CD4-positive, alpha-beta T cell (primary cell): ENCODE data around the gene SOSTDC1. TPM values are rescaled to one million over a fixed set of nuclear protein-coding genes. Genes with fewer than 3 reads are reported as not detected.

ENCODE experiments used
- ATAC-seq: fragments of 200-7000 bp; cut with Tn5 transposase; one replicate; pipeline ENCODE4 v1.10.0; 2022; ENCODE audit warnings: mild to moderate bottlenecking; ENCODE audit not compliant: poor library complexity
- CTCF ChIA-PET: fragments of 350-600 bp; sonication (Branson Sonifier 250); formaldehyde crosslinking; loops from one replicate; lab custom pipeline; 2021; ENCODE audit warnings: antibody characterized with exemption, inconsistent platforms; lab: Charles Lee
- POLR2A ChIA-PET: fragments of 350-600 bp; sonication (Branson Sonifier 250); formaldehyde crosslinking; loops from one replicate; lab custom pipeline; 2021; ENCODE audit warnings: antibody characterized with exemption, inconsistent platforms; lab: Charles Lee
- DNase-seq, 14 experiments: peaks; one replicate each; pipeline ENCODE4 v3.0.0-alpha.2; 2013 to 2020; ENCODE audit warnings: mixed read lengths in 2 of 14
- H3K27ac ChIP-seq, 2 donors: one replicate each; pipeline versions ENCODE4 v1.5.1 to v1.7.0; 2013; ENCODE audit warnings: low read length in 2 of 2, low read depth in 1 of 2, mild to moderate bottlenecking in 1 of 2
- H3K27me3 ChIP-seq, 2 experiments: 1 replicate in 1 of 2; 2 replicates in 1 of 2; pipeline versions ENCODE4 v1.6.1 to v1.7.0; 2013; ENCODE audit warnings: low read length in 2 of 2, control low read depth in 1 of 2, mild to moderate bottlenecking in 1 of 2, moderate library complexity in 1 of 2; ENCODE audit not compliant: insufficient read depth in 2 of 2, control insufficient read depth in 1 of 2
- H3K36me3 ChIP-seq: one replicate; pipeline ENCODE4 v1.6.1; 2013; ENCODE audit warnings: low read length, control low read depth; ENCODE audit not compliant: insufficient read depth
- H3K4me1 ChIP-seq: one replicate; pipeline ENCODE4 v1.6.1; 2013; ENCODE audit warnings: low read length, control low read depth; ENCODE audit not compliant: insufficient read depth
- H3K4me3 ChIP-seq: one replicate; pipeline ENCODE4 v1.5.1; 2013; ENCODE audit warnings: mild to moderate bottlenecking, low read length, moderate library complexity
- H3K9me3 ChIP-seq, 2 experiments: 1 replicate in 1 of 2; 2 replicates in 1 of 2; pipeline versions ENCODE4 v1.6.1 to v1.7.0; 2013; ENCODE audit warnings: low read length in 2 of 2, mild to moderate bottlenecking in 2 of 2, control low read depth in 1 of 2, moderate library complexity in 1 of 2; ENCODE audit not compliant: control insufficient read depth in 1 of 2, insufficient read depth in 1 of 2
- H3K27ac Mint-ChIP-seq: one replicate; pipeline ENCODE4 v1.8.0; 2020; ENCODE audit warnings: mixed read lengths
- H3K27me3 Mint-ChIP-seq: one replicate; pipeline ENCODE4 v1.8.0; 2021; ENCODE audit warnings: mixed read lengths
- H3K36me3 Mint-ChIP-seq: one replicate; pipeline ENCODE4 v1.8.0; 2021; ENCODE audit warnings: low read depth, mixed read lengths
- H3K4me1 Mint-ChIP-seq: one replicate; pipeline ENCODE4 v1.8.0; 2021; ENCODE audit warnings: low read depth, mixed read lengths
- H3K4me3 Mint-ChIP-seq: one replicate; pipeline ENCODE4 v1.8.0; 2020; ENCODE audit warnings: mild to moderate bottlenecking, mixed read lengths
- H3K9me3 Mint-ChIP-seq: one replicate; pipeline ENCODE4 v1.8.0; 2020; ENCODE audit warnings: mixed read lengths
- intact Hi-C, 2 experiments: fragments of 100-400 bp; cut with DNase I in 1 of 2; cut with micrococcal nuclease in 1 of 2; formaldehyde crosslinking; loops; one replicate each; pipeline versions ENCODE4 v1.15.1 to v1.9.0; 2023 to 2025; cut with DNase I, micrococcal nuclease
- total RNA-seq, 174 experiments: library from RNA in 2 of 174; stranded (reverse) in 2 of 174; gene quantifications; one replicate each; pipeline ENCODE4 v1.2.3 and lab custom pipeline; 2021 to 2026
- TF ChIP-seq, protein P1 (sequence below): fragments of 200-600 bp; IDR thresholded peaks from one replicate; pipeline ENCODE4 v1.8.0; 2022; ENCODE audit warnings: antibody characterized with exemption, mild to moderate bottlenecking

SOSTDC1 gene
- total RNA-seq, 2 experiments from 2014 or later: not detected

- Mint-ChIP-seq H3K9me3 (no peaks in the 10 kb centered on the region), H3K27ac (no peak overlapping the region), H3K4me3 (no peak overlapping the region), H3K36me3 (no peaks in the 10 kb centered on the region), H3K27me3 (peaks cover 12% of the 10 kb centered on the region), H3K4me1 (peaks cover 7% of the 10 kb centered on the region)
- Histone ChIP-seq H3K4me1 (no peaks in the 10 kb centered on the region), H3K36me3 (no peaks in the 10 kb centered on the region), H3K27ac (no peak overlapping the region), H3K9me3 (no peaks in the 10 kb centered on the region), H3K27me3 (peaks cover 0 to 4% of the 10 kb centered on the region in 2 experiments), H3K4me3 (no peak overlapping the region)
- ChIA-PET CTCF (interaction anchor here (0.5 to 1.0 kb wide), 3 partner anchors 43 to 1954 kb away, joined by 3 read pairs; no protein-coding TSS in a partner anchor), POLR2A (interaction anchor here (1.6 kb wide), 1 partner anchor 12 kb away, joined by 4 read pairs; no protein-coding TSS in a partner anchor)
- no peak for ATAC-seq
- TF ChIP-seq, protein P1, sequence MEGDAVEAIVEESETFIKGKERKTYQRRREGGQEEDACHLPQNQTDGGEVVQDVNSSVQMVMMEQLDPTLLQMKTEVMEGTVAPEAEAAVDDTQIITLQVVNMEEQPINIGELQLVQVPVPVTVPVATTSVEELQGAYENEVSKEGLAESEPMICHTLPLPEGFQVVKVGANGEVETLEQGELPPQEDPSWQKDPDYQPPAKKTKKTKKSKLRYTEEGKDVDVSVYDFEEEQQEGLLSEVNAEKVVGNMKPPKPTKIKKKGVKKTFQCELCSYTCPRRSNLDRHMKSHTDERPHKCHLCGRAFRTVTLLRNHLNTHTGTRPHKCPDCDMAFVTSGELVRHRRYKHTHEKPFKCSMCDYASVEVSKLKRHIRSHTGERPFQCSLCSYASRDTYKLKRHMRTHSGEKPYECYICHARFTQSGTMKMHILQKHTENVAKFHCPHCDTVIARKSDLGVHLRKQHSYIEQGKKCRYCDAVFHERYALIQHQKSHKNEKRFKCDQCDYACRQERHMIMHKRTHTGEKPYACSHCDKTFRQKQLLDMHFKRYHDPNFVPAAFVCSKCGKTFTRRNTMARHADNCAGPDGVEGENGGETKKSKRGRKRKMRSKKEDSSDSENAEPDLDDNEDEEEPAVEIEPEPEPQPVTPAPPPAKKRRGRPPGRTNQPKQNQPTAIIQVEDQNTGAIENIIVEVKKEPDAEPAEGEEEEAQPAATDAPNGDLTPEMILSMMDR: no peak
- intact Hi-C loops: no loop called here
- DNase-seq: no peak
These were observed 1.4 kb downstream of the SOSTDC1 start for GRCh38 chr7:16463949-16464715.

- CTCF ChIA-PET: interaction anchor here (0.7 to 1.0 kb wide), 2 partner anchors 43 to 1955 kb away, joined by 3 read pairs; no protein-coding TSS in a partner anchor
- no peak overlapping the region for H3K4me3 Mint-ChIP-seq
- no peaks in the 10 kb centered on the region for H3K36me3 Mint-ChIP-seq
- no peak for DNase-seq
- no peak for ATAC-seq
- H3K4me3 ChIP-seq: no peak overlapping the region
- intact Hi-C loops: no loop called here
- H3K27ac ChIP-seq: no peak overlapping the region
- TF ChIP-seq, protein P1: no peak
- POLR2A ChIA-PET: no interaction called here
- peaks cover 12% of the 10 kb centered on the region for H3K27me3 Mint-ChIP-seq
- H3K4me1 Mint-ChIP-seq: peaks cover 7% of the 10 kb centered on the region
- no peaks in the 10 kb centered on the region for H3K4me1 ChIP-seq
- H3K9me3 ChIP-seq: no peaks in the 10 kb centered on the region
- no peak overlapping the region for H3K27ac Mint-ChIP-seq
- H3K9me3 Mint-ChIP-seq: no peaks in the 10 kb centered on the region
- peaks cover 0 to 4% of the 10 kb centered on the region in 2 experiments for H3K27me3 ChIP-seq
- H3K36me3 ChIP-seq: no peaks in the 10 kb centered on the region
These were observed 2.0 kb downstream of the SOSTDC1 start for GRCh38 chr7:16463520-16463919.

DNA sequence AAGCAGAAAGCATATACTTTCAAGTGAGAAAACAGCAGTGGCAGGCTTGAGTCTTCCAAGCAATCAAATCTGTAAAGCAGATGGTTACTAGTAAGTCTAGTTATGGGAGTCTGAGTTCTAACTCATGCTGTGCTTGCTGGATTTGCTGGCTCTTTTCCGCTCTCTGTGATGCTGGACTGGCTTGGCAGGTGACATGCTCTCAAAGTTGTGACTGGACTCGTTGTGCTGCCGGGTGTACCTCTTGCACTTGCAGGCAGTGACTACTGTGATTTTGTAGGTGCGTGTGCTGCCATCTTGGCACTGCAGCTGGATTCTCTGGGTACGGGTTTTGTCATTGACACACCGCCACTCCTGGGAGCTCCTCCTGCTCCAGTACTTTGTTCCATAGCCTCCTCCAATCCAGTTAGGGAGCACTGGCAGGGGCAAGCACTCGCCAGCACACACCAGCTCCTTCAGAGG, 3.1 kb downstream of the SOSTDC1 start:
- ATAC-seq: no peak
- H3K27ac ChIP-seq: no peak overlapping the region
- H3K27ac Mint-ChIP-seq: no peak overlapping the region
- no peak for DNase-seq
- no peak overlapping the region for H3K4me3 Mint-ChIP-seq
- CTCF ChIA-PET: no interaction called here
- H3K36me3 ChIP-seq: no peaks in the 10 kb centered on the region
- H3K4me3 ChIP-seq: no peak overlapping the region
- H3K9me3 Mint-ChIP-seq: no peaks in the 10 kb centered on the region
- peaks cover 0 to 4% of the 10 kb centered on the region in 2 experiments for H3K27me3 ChIP-seq
- TF ChIP-seq, protein P1: no peak
- H3K4me1 Mint-ChIP-seq: peaks cover 7% of the 10 kb centered on the region
- H3K36me3 Mint-ChIP-seq: no peaks in the 10 kb centered on the region
- H3K9me3 ChIP-seq: no peaks in the 10 kb centered on the region
- POLR2A ChIA-PET: no interaction called here
- no peaks in the 10 kb centered on the region for H3K4me1 ChIP-seq
- H3K27me3 Mint-ChIP-seq: peaks cover 12% of the 10 kb centered on the region
- intact Hi-C loops: no loop called here
